Panc1 (cell line): Measurements from ENCODE around the gene MEGF8.
A peak's percentile ranks its signal among the peaks of the same experiment; 100 is the strongest.

Source experiments
- CTCF ChIP-seq: fragments of 450-650 bp; IDR thresholded peaks from 2 replicates; pipeline ENCODE4 v1.5.1; 2017; ENCODE audit warnings: mild to moderate bottlenecking
- TCF7L2 ChIP-seq: IDR thresholded peaks from 2 replicates; pipeline ENCODE4 v1.6.1; 2011; ENCODE audit warnings: mild to moderate bottlenecking, low read depth, low read length, inconsistent platforms

DNA sequence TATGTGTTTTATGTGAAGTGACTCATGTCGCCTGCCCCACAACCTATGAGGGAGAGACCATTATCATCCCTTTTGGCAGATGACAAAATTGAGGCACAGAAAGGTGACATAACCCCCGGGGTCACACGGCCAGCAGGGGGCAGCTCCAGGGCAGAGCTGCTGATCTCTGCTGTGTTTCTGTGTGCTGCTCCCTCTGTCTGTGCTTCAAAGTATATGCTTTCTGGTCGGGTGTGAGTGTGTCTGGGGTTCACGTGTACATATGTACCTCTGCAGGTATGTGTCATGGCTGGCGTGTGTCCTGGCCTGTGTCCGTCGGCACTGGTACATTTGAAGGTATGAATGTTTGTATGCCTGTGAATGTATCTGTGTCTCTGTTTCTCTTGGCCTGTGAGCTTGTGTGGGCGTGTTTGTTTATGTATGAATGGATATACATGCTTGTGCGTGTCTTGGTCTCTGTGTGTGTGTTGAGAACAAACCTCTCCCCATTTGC, 94.7 kb downstream of the MEGF8 start:
- peak; percentile 87 for TF ChIP-seq CTCF
- no peak for TF ChIP-seq TCF7L2
